T1000 (cell line): ENCODE measurements around the gene AKAP13.
A peak's percentile ranks its signal among the peaks of the same experiment; 100 is the strongest.
"Not testable (repeated sequence)": the region's sequence is repeated elsewhere in the genome, so short reads cannot be mapped to it uniquely, and the experiment has no call there.

Experiments
- DNase-seq: peaks from one replicate; lab custom pipeline; 2025; ENCODE audit warnings: mixed read lengths; lab: John Stamatoyannopoulos, UW

AKAP13 gene

GRCh38 chr15:85480923-85481322 lies 100.5 kb downstream of the AKAP13 start:
- DNase-seq: no peak

GRCh38 chr15:85481543-85481942 lies 101.1 kb downstream of the AKAP13 start:
- not testable (repeated sequence) for DNase-seq

GRCh38 chr15:85482894-85483293 lies 102.5 kb downstream of the AKAP13 start:
- no peak for DNase-seq

GRCh38 chr15:85483955-85484354 lies 103.6 kb downstream of the AKAP13 start:
- not testable (repeated sequence) for DNase-seq

- DNase-seq: not testable (repeated sequence)
Observed at GRCh38 chr15:85484923-85485322, 104.5 kb downstream of the AKAP13 start.

GRCh38 chr15:85485956-85486567 lies 105.7 kb downstream of the AKAP13 start:
- peak; percentile 37 for DNase-seq

- DNase-seq: not testable (repeated sequence)
Observed at GRCh38 chr15:85487796-85488195, 107.4 kb downstream of the AKAP13 start.

- DNase-seq: no peak
Observed at GRCh38 chr15:85488997-85489396, 108.6 kb downstream of the AKAP13 start.

GRCh38 chr15:85489773-85490493 lies 109.5 kb downstream of the AKAP13 start:
- DNase-seq: no peak

- no peak for DNase-seq
Observed at GRCh38 chr15:85490856-85491255, 110.5 kb downstream of the AKAP13 start.

- no peak for DNase-seq
Observed at GRCh38 chr15:85491691-85492090, 111.3 kb downstream of the AKAP13 start.

GRCh38 chr15:85492406-85492805 lies 112.0 kb downstream of the AKAP13 start:
- DNase-seq: no peak

GRCh38 chr15:85493260-85493659 lies 112.9 kb downstream of the AKAP13 start:
- DNase-seq: no peak

- DNase-seq: peak; percentile 25
Observed at GRCh38 chr15:85494048-85494777, 113.8 kb downstream of the AKAP13 start.

GRCh38 chr15:85495096-85495495 lies 114.7 kb downstream of the AKAP13 start:
- DNase-seq: no peak

GRCh38 chr15:85495544-85495943 lies 115.1 kb downstream of the AKAP13 start:
- DNase-seq: no peak

GRCh38 chr15:85496151-85496550 lies 115.7 kb downstream of the AKAP13 start:
- DNase-seq: no peak

GRCh38 chr15:85496551-85497171 lies 116.3 kb downstream of the AKAP13 start:
- DNase-seq: no peak

GRCh38 chr15:85497172-85497569 lies 116.8 kb downstream of the AKAP13 start:
- no peak for DNase-seq

- no peak for DNase-seq
Observed at GRCh38 chr15:85498471-85498870, 118.1 kb downstream of the AKAP13 start.

- no peak for DNase-seq
Observed at GRCh38 chr15:85499371-85499887, 119.0 kb downstream of the AKAP13 start.

- DNase-seq: no peak
Observed at GRCh38 chr15:85500060-85500708, 119.8 kb downstream of the AKAP13 start.
